RCC 7860 (cell line): ENCODE measurements around the gene SMARCD3.

Experiments used
- DNase-seq: peaks from one replicate; pipeline ENCODE4 v3.0.0-alpha.2; 2015; ENCODE audit warnings: low spot score
- FAIRE-seq: peaks from 2 replicates; lab custom pipeline; 2012; peaks lifted over from hg19 to GRCh38; lab: Jason Lieb, UNC

SMARCD3 gene

GRCh38 chr7:151238924-151239836, 9.3 kb downstream of the SMARCD3 start:
- FAIRE-seq (no peak), DNase-seq (no peak)

GRCh38 chr7:151238190-151238810, 10.2 kb downstream of the SMARCD3 start:
- DNase-seq: no peak
- no peak for FAIRE-seq

GRCh38 chr7:151237244-151238189, 11.0 kb downstream of the SMARCD3 start:
- FAIRE-seq (no peak), DNase-seq (no peak)

DNA sequence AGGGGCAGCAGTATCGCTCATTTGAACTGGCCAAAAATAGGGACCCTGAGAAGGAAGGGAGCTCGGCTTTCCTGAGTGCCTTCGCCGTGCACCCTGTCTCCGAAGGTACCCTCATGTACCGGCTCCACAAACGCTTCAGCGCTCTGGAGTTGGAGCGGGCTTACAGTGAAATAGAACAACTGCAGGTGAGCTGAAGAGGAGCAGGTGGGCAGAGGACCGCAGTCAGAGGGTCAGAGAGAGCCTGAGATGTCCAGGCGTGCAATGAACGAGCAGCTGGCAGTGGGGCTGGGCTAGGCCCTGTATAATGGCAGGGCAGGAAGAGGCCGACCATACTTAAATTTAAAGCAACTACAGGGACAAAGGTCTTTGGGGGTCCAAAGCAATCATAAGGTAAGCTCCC, 12.1 kb downstream of the SMARCD3 start:
- no peak for DNase-seq
- no peak for FAIRE-seq

DNA sequence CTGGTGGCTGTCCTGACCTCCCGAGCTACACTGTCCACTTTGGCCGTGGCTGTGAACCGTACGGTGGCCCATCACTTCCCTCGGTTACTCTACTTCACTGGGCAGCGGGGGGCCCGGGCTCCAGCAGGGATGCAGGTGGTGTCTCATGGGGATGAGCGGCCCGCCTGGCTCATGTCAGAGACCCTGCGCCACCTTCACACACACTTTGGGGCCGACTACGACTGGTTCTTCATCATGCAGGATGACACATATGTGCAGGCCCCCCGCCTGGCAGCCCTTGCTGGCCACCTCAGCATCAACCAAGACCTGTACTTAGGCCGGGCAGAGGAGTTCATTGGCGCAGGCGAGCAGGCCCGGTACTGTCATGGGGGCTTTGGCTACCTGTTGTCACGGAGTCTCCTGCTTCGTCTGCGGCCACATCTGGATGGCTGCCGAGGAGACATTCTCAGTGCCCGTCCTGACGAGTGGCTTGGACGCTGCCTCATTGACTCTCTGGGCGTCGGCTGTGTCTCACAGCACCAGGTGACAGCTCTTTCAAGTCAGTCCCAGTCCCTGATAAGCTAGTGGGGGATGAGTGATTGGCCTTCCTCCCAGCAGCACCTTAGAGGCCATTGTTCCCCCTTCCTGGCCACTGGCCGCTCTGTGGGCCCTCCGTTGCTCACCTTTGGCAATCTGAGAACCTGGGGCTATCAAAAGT, 13.3 kb downstream of the SMARCD3 start:
- FAIRE-seq (no peak), DNase-seq (no peak)

- FAIRE-seq (no peak), DNase-seq (no peak)
These were observed 14.7 kb downstream of the SMARCD3 start for GRCh38 chr7:151233804-151234203.

GRCh38 chr7:151232917-151233701, 15.4 kb downstream of the SMARCD3 start:
- peak; percentile 22 for FAIRE-seq

DNA sequence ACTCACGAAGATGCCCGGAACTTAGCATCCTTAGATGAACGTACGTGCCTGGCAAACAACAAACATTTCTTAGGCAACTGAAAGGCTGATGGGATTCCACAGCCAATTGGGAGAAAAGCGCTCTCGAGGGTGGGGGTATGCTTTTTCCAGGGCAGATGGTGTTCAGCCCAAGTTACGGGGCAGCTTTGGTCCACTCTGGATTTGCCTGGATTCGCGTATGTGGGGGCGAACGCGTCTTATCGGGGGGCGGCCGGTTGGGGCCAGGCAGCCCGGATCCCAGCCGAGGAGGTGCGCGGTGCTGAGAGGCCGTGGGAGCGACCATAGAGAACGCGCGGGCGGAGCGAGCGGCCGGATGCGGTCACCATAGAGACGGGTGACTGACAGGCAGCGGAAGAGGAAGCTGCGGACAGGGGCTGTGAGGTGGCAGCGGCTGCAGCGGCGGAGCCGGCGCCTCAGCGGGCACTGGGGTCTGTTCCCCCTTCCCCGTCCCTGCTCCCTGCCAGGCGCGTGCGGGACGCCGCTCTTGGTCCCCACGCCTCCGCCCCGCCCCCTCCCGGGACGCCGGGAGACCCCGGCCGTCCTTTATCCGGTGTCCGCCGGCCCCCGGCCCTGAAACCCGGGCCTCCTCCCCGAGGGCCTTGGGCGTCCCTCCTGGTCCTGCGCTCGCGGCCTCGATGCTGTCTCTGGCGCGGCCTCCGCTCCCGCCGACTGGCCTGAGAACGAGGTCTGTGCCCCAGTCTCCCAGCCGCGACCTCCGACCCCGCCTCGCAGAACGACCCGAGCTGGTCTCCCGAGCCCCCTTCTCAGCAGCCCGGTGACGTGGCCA, 16.2 kb downstream of the SMARCD3 start, which contains the start of gene CHPF2:
CHPF2 (plus strand) TSS at position 393 of the 826 bp plus-strand sequence. CDS start 1,529 bp downstream, outside the sequence.
- peak; percentile 81 for DNase-seq
- FAIRE-seq: no peak

More at GRCh38 chr7:151232917-151233701, 15.4 kb downstream of the SMARCD3 start:
- peak; percentile 84 for DNase-seq

GRCh38 chr7:151231080-151231479, 17.4 kb downstream of the SMARCD3 start:
- DNase-seq: no peak
- no peak for FAIRE-seq

- DNase-seq: no peak
- FAIRE-seq: no peak
These were observed 19.2 kb downstream of the SMARCD3 start for GRCh38 chr7:151229249-151229648.

GRCh38 chr7:151228024-151228866, 20.2 kb downstream of the SMARCD3 start:
- FAIRE-seq: no peak
- DNase-seq: no peak

DNA sequence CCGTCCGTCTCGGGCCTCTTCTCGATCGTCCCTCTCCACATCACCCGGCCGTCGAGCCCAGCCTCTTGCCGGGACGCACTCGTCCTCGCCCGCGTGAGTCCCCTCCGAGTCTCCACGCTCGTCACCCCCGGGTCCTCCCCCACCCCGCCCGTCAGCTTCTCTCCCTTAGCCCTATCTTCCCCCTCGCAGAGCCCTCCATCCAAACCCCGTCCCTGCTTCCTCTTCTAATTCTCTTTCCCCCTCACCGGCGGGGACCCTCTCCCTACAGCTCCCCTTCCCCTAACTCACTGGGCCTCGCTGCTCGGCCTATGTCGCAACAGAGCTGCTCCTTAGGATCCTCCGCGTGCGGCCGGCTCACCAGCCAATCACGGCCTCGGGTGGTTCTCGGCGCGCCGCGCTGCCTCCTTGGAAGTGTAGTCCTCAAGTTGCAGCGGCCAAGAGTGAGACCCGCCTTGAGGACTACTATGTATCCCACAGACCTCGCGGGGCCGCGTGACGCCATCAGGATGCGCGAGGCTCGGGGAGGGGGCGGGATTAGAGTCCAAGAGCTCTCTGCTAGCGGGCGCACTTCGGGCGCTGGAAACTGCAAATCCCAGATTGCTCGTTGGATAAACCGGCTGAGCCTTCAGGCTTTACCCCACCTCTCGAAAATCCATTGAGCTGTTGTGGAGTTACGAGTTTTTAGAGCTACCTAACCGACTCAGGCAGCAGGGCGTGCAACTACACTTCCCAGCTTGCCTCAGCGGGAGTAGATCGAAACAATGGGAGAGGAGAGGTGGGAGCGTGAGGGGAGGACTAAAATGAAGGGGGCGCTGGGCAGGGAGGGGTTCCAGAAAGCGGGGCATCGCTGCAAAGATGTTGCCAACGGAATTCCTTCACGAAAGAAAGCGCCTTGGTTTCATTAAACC, 21.4 kb downstream of the SMARCD3 start, which contains the start of gene ABCF2:
ABCF2 (minus strand) TSS at position 331 of the 908 bp plus-strand sequence. CDS start 747 bp downstream, outside the sequence.
- peak; percentile 94 for DNase-seq
- peak; percentile 87 for FAIRE-seq

GRCh38 chr7:151226560-151226874, 22.0 kb downstream of the SMARCD3 start:
- FAIRE-seq (no peak), DNase-seq (no peak)

DNA sequence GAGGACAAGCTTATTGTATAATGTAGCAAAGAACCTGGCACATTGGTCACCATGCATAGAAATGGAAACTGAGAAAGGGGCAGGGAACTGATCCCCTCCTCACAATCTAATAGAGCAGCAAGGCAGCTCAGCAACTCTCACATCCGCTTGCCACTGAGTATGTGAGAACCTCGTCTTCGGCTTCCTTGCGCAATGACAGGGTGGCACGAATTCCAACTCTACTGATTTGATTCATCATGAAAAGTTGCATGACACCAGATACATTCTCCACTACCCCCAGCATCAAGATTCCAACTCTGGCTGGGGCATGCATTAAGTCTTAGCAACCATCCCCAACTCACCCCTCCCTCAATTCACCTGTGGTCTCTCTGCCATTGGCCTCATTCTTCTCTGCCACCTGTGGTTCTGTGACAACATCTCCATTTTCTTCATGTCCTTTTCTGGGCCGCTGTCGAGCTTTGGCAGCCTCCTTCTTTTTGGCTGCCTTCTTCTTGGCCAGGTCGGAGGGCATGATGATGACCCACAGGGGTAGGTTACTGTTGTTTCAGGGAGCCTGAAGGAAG, 22.5 kb downstream of the SMARCD3 start:
- FAIRE-seq (no peak), DNase-seq (no peak)

GRCh38 chr7:151223728-151224127, 24.8 kb downstream of the SMARCD3 start:
- DNase-seq (no peak), FAIRE-seq (no peak)

DNA sequence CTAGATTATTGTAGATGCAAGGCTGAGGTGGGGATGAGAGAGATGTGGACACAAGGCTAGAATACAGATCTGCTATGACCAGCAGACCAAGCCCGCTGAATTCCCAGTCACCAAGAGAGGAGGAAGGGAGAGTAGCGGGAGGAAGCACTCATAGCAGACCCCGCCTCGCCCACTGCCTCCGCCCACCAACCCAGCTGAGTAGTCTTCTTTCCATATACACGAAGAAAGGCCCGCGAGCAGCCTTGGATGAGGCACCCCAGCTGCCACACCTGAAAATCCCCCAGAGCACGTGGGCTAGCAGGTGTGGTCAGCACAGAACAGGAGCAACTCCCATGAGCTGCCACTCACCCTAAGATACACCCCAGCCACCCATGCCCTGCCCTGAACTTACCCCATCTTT, 30.3 kb downstream of the SMARCD3 start:
- FAIRE-seq (no peak), DNase-seq (no peak)
